ENCODE measurements around the gene ARHGEF40. TPM values are rescaled to one million over a fixed set of nuclear protein-coding genes. Genes with fewer than 3 reads are reported as not detected.

ARHGEF40 gene
- total RNA-seq, 1 donor from 2014 or later: 21.3 TPM

DNA sequence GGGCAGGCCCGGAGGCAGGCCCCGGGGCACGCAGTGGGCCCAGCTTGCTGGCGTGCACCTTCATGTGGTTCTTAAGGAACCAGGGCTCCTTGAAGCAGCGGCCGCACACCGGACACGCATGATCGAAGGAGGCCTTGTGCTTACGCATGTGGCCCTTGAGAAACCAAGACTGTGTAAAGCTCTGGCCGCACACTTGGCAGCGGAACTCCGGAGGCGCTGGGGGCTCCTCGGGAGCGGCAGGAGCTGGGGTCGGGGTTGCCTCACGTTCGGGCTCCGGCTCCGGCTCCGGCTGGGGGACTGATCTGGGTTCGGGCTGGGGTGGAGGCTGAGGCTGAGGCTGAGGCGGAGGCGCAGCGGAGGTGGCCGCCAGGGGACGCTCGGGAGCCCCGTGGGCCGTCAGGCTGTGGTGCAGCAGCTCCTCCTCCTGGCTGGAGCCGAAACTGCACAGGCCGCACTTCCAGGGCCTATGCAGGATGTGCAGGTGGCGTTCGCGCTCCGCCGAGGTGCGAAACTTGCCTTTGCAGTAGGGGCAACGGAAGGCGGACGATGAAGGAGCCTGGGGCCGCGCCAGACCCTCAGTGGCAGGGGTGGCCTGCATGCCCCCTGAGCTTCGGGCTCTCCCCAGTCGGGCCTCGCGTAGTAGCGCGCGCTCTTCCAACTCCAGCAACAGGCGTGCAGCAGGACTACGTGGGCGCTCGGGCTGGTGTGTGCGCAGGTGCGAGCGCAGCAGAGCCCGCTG is 22.3 kb downstream of the ARHGEF40 start:
- no peaks in the 10 kb centered on the region for H3K27me3 ChIP-seq (ENCODE audit: low read depth)
- H3K27ac ChIP-seq (replicated peaks): no peak overlapping the region
- no peak overlapping the region for H3K4me3 ChIP-seq
- no peaks in the 10 kb centered on the region for H3K9me3 ChIP-seq (replicated peaks)
- peak; percentile 84 for DNase-seq
- peak; percentile 100 for TF ChIP-seq CTCF (IDR thresholded peaks at IDR 0.05; ENCODE audit: borderline replicate concordance)
- intact Hi-C loops (cut with micrococcal nuclease): no loop called here
- H3K4me1 ChIP-seq: peaks cover 38% of the 10 kb centered on the region
- H3K36me3 ChIP-seq: peaks cover 48% of the 10 kb centered on the region

GRCh38 chr14:21093018-21093417 is 22.9 kb downstream of the ARHGEF40 start:
- Histone ChIP-seq H3K9me3 (replicated peaks) (no peaks in the 10 kb centered on the region), H3K4me3 (no peak overlapping the region), H3K27ac (replicated peaks) (no peak overlapping the region), H3K27me3 (ENCODE audit: low read depth) (no peaks in the 10 kb centered on the region), H3K4me1 (peaks cover 43% of the 10 kb centered on the region), H3K36me3 (peaks cover 43% of the 10 kb centered on the region)
- TF ChIP-seq CTCF (IDR thresholded peaks at IDR 0.05; ENCODE audit: borderline replicate concordance): no peak
- intact Hi-C loops (cut with micrococcal nuclease): no loop called here
- DNase-seq: no peak

DNA sequence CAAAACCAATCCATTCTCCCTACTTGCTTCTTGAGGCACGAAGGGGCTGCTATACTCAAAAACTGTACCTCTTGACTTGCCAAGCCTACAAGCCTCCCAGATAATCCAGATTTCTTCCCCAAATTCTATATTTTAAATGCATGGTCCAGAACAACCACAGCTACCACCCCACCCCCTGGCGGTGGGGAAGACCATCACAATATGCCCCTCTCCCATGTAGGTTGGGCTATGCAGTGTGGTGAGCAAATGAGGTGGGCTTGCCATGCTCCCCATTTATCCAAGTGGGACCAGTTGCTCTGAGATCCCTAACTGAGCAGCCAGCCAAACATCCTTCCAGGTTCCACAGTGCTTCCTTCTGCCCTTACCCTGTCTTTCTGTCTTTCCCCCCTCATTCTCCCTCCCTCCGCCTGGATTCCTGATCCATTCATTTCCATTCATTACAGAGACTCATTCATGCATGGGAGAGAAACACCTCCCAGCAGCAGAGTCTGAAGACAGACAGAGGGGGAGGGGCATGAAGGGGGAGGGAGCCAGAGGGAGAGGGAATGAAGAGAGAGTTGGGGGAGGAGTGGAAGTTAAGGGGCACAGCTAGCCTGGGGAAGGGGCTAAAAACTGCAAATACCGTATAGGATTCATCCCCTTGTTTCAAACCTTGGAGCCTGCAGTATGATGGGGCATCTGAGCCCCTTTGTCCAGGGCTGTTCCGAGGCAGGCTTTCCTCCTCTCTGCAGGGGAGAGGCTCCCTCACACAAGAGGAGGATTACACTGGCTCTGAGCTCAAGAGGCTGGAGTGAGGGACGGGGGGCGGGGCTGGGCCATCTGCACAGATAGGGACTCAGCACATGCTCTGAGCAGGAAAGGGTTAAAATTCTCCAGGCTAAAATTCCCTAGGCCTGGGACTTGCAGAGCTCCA is 23.9 kb downstream of the ARHGEF40 start:
- intact Hi-C loops (cut with micrococcal nuclease): no loop called here
- no peak for TF ChIP-seq CTCF (IDR thresholded peaks at IDR 0.05; ENCODE audit: borderline replicate concordance)
- H3K36me3 ChIP-seq: peaks cover 38% of the 10 kb centered on the region

DNA sequence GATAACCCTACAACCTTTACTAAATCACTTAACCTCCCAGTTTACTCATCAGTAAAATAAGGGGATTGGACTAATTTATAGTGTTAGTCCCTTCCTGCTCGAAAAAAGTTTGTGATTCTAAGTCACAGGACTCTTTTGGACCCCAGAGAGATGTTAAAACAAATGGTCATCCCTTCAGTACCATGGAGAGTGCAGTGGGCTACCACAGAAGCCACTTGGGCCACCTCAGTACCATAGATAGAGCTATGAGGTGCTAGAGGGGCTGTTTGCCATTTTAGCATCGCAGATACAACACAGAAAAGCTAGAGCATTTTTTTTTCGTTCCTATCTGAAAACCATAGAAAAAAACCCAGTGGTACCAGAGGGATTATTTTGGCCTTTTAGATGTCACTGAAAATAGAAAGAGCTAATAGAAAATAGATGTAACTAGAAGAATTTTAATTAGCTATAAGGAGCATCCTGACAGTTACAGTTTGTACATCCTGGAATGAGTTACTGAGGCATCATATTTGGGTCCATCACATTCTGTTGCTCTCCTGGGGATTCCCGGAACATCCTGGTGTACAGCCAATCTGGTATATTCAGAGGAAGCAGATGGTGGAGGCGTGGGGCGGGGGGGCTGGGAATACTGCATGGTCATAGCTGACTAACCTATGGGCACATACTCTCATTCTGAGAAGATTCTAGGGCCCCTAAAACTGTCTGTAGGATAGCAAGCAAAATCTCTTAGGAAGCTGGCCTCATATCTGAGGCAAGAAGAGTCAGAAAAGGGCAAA is 25.5 kb downstream of the ARHGEF40 start:
- no peak for TF ChIP-seq CTCF (IDR thresholded peaks at IDR 0.05; ENCODE audit: borderline replicate concordance)
- Histone ChIP-seq H3K4me3 (no peak overlapping the region), H3K4me1 (peaks cover 54% of the 10 kb centered on the region), H3K27ac (replicated peaks) (peak overlapping the region; percentile 83), H3K36me3 (peaks cover 23% of the 10 kb centered on the region), H3K27me3 (ENCODE audit: low read depth) (no peaks in the 10 kb centered on the region), H3K9me3 (replicated peaks) (no peaks in the 10 kb centered on the region)
- DNase-seq: no peak
- intact Hi-C loops (cut with micrococcal nuclease): no loop called here

More for the DNA sequence above, 23.9 kb downstream of the ARHGEF40 start:
- H3K4me3 ChIP-seq: no peak overlapping the region
- DNase-seq: no peak
- no peak overlapping the region for H3K27ac ChIP-seq (replicated peaks)
- H3K27me3 ChIP-seq (ENCODE audit: low read depth): no peaks in the 10 kb centered on the region
- H3K9me3 ChIP-seq (replicated peaks): no peaks in the 10 kb centered on the region
- H3K4me1 ChIP-seq: peaks cover 45% of the 10 kb centered on the region

DNA sequence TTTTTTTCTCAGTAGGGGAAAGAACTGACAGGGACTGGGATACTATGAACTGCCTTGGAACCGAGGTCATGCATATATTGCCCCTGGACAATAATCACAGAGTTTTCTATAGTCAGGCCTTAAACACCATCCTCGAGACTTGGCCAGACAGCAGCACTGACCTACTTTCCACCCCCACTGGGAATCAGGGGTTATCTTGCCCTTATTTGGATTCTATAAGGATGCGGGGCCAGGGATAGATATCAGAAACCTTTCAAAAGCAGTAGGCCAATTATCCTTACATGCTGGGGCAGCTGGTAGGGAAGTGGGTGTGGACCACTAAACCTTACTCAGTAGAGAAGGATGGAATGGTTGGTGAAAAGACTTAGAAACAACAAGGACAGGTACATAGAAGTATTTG is 26.3 kb downstream of the ARHGEF40 start:
- TF ChIP-seq CTCF (IDR thresholded peaks at IDR 0.05; ENCODE audit: borderline replicate concordance): no peak
- peak overlapping the region; percentile 71 for H3K4me3 ChIP-seq
- H3K27me3 ChIP-seq (ENCODE audit: low read depth): no peaks in the 10 kb centered on the region
- H3K27ac ChIP-seq (replicated peaks): peak overlapping the region; percentile 83
- peaks cover 15% of the 10 kb centered on the region for H3K36me3 ChIP-seq
- intact Hi-C loops (cut with micrococcal nuclease): no loop called here
- no peaks in the 10 kb centered on the region for H3K9me3 ChIP-seq (replicated peaks)
- peaks cover 54% of the 10 kb centered on the region for H3K4me1 ChIP-seq
- no peak for DNase-seq

Data from left ventricle myocardium inferior (tissue), 1 donor.